Epithelial cell of esophagus (primary cell): ENCODE data around the gene SCD.

Experiments
- DNase-seq: peaks from one replicate; pipeline ENCODE4 v3.0.0; 2010; ENCODE audit warnings: low read depth
- H3K4me3 ChIP-seq: 2 replicates; pipeline ENCODE4 v1.5.1; 2011; ENCODE audit warnings: mild to moderate bottlenecking, low read length, control low read depth
- TF ChIP-seq, protein P1 (sequence below): IDR thresholded peaks from 2 replicates; pipeline ENCODE4 v1.5.1; 2011; ENCODE audit warnings: low read depth, mild to moderate bottlenecking, low read length, control low read depth, inconsistent platforms; ENCODE audit not compliant: insufficient read depth; ENCODE audit errors: missing control alignments

SCD gene

DNA sequence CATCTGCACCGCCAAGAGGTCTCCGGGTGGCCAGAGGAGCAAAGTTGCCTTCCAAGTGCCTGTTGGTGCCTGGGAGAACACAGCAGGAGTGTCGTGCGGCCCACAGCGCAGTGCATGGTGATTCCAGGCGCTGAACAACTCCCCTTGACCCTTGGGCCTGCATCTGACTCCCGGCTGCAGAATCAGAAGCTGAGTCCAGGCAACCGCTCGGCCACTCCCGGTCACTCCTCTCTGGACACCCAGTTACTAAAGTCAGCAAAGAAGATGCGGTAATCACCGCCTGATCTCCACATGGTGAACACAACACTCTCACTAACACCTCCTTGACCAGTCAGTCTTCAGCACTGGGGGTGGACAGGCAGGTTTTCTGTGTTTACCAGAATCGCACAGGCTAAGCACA is 35.5 kb downstream of the SCD start:
- TF ChIP-seq, protein P1, sequence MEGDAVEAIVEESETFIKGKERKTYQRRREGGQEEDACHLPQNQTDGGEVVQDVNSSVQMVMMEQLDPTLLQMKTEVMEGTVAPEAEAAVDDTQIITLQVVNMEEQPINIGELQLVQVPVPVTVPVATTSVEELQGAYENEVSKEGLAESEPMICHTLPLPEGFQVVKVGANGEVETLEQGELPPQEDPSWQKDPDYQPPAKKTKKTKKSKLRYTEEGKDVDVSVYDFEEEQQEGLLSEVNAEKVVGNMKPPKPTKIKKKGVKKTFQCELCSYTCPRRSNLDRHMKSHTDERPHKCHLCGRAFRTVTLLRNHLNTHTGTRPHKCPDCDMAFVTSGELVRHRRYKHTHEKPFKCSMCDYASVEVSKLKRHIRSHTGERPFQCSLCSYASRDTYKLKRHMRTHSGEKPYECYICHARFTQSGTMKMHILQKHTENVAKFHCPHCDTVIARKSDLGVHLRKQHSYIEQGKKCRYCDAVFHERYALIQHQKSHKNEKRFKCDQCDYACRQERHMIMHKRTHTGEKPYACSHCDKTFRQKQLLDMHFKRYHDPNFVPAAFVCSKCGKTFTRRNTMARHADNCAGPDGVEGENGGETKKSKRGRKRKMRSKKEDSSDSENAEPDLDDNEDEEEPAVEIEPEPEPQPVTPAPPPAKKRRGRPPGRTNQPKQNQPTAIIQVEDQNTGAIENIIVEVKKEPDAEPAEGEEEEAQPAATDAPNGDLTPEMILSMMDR = no peak
- DNase-seq = no peak
- H3K4me3 ChIP-seq = no peak overlapping the region

DNA sequence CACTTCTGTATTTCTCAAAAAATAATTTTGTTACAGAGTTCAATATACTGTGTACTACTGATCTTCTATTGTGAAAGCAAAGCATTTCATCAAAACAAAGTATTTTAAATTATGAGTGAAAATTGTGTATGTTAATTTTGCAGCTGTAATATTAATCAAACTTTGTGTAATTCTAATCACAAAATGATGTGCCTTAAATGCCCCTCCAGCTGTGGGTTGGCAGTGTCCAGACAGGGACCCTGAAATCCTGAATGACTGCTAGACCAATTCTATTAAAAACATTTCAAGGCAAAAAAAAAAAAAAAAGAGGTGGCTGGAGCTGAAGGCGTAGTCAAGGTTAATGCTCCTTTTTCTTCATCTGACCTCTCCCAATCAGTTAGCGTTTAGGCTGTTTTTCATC is 36.2 kb downstream of the SCD start:
- TF ChIP-seq, protein P1 = no peak
- no peak for DNase-seq
- H3K4me3 ChIP-seq = no peak overlapping the region

DNA sequence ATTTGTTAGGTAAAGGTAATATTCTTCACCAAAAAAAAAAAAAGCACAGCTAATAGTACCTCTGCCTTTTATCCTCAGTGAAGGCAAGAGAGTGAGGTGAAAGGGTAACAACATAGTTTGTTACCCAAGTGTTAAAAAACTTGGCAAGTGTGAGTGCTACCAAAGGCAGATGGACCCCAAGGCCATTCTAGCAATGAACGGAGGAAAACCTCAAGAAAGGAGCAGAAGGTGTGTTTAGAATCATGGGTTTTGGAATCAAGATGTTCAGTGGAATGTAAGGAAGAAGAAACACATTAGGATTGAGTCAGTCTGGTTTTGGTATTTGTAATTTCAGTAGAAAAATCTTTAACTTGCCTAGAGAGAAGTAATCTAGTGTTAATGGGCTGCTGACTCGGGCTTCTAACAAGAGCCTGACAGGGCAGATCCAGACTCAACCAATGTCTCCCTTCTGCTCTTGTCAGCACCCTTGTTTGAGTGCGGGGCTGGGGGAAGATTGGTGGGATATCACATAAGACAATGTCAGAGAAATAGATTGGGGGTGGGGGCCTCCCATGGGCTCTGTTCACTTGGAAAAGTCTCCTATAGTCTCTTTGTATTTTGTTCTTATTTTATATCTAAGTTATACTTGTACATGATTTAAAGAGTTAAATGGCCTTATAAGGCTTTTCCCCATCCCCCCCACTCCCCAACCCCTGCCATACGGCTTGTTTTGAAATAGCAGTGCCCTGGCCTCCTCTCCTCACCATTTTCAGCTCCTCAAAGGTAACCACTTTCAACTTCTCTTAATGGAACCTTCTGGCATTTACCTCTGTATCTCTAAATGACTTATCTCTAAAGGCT is 44.4 kb downstream of the SCD start:
- no peak overlapping the region for H3K4me3 ChIP-seq
- TF ChIP-seq, protein P1 = no peak
- DNase-seq = no peak

DNA sequence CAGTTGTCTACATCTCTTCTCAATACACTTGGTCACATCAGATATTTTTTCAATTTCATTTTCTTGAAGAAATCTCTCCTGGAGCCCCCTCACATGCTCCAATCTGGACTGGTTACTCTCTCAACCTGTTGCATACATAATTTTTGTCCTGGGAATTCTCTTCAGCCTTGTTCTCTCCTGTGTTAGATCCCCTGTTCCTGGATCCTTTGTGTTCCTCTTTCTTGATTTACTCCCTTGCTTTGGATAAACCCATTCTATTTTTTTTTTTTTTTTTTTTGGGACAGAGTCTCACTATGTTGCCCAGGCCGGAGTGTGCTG is 45.6 kb downstream of the SCD start:
- H3K4me3 ChIP-seq = no peak overlapping the region
- TF ChIP-seq, protein P1 = no peak
- DNase-seq = no peak

DNA sequence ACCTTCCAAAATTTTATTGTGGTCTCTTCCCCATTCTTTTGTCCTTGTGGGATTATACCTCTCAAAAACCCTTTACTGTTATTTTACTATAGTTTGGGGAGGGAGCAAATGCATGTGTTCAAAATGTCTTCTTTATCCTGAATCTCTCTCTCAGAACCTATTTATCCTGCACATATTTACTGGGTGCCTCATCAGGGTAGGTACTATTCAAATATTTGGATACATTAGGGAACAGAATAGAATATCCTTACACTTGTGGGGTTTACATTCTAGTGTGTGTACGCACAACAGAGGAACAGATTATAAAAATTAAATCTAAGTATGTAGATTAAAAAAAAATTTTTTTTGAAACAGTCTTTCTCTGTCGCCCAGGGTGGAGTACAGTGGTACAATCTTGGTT is 48.6 kb downstream of the SCD start:
- TF ChIP-seq, protein P1 = no peak
- no peak overlapping the region for H3K4me3 ChIP-seq
- no peak for DNase-seq

DNA sequence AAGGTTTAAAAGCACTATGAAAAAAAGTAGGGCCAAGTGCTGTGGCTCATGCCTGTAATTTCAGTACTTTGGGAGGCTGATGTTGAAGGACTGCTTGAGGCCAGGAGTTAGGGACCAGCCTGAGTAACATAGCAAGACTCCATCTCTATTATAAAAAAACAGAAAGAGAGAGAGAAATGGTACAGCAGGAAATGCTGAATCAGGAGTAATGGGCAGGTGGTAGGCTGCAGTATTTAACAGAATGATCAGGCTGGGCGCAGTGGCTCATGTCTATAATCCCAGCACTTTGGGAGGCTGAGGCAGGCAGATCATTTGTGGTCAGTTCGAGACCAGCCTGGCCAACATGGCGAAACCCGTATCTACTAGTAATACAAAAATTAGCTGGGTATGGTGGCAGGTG is 49.6 kb downstream of the SCD start:
- no peak for DNase-seq
- TF ChIP-seq, protein P1 = no peak
- no peak overlapping the region for H3K4me3 ChIP-seq

DNA sequence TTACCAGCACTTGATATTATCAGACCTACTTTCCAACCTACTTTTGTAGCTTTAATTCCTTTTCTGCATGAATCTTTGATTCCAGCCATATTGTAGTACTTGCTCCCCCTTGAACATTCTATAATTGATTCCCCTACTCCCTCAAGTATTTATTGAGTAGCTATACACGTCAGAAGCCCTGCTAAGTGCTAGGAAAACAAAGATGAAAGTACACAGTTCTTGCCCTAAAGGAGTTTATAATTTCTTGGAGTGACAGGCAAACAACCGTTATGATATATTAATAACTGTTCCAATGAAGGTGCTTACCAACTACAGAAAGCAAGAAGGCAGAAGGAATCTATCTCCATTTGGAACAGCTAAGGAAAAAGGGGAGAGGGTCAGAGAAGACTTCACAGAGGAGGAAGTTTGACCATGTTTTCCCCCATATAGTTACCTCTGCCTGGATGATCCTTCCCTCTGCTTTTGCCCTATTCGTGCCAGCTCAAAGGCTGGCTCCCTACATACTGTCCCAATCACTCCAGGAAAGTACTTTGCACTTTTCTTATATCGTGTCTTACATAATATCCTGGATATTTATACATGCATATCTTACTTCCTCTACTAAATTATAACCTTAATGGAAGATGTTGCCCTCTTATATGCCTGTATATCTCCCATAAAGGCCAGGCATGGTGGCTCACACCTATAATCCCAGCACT is 54.7 kb downstream of the SCD start:
- no peak for DNase-seq
- TF ChIP-seq, protein P1 = no peak

More for the DNA sequence above, 54.7 kb downstream of the SCD start:
- H3K4me3 ChIP-seq = no peak overlapping the region
